Mesendoderm (in vitro differentiated cells): ENCODE measurements around the gene CEP68.

Experiments used
- DNase-seq: peaks from one replicate; pipeline ENCODE4 v3.0.0; 2013
- H2AK5ac ChIP-seq: 2 replicates; pipeline ENCODE4 v1.6.1; 2013; ENCODE audit warnings: low read length, inconsistent platforms
- H2BK120ac ChIP-seq: 2 replicates; pipeline ENCODE4 v1.6.1; 2013; ENCODE audit warnings: low read depth, mild to moderate bottlenecking, low read length, moderate library complexity, mixed read lengths
- H2BK15ac ChIP-seq: replicated peaks from 2 replicates; pipeline ENCODE4 v1.6.1; 2013; ENCODE audit warnings: low read depth, mild to moderate bottlenecking, moderate library complexity
- H2BK5ac ChIP-seq: 2 replicates; pipeline ENCODE4 v1.6.1; 2013; ENCODE audit warnings: low read length, inconsistent platforms
- H3K18ac ChIP-seq: 2 replicates; pipeline ENCODE4 v1.6.1; 2013; ENCODE audit warnings: mild to moderate bottlenecking, low read length, mixed read lengths
- H3K23ac ChIP-seq: one replicate; pipeline ENCODE4 v1.6.1; 2013; ENCODE audit warnings: low read length
- H3K27ac ChIP-seq: 2 replicates; pipeline ENCODE4 v1.5.1; 2013; ENCODE audit warnings: low read depth, mild to moderate bottlenecking, inconsistent platforms, low read length, moderate library complexity
- H3K27me3 ChIP-seq: 2 replicates; pipeline ENCODE4 v1.6.1; 2013; ENCODE audit warnings: low read length, control low read depth, mild to moderate bottlenecking, inconsistent platforms; ENCODE audit not compliant: insufficient read depth, poor library complexity
- H3K36me3 ChIP-seq: 2 replicates; pipeline ENCODE4 v1.6.1; 2013; ENCODE audit warnings: low read length, inconsistent platforms; ENCODE audit not compliant: control insufficient read depth, insufficient read depth
- H3K4ac ChIP-seq: one replicate; pipeline ENCODE4 v1.6.1; 2013; ENCODE audit warnings: low read depth, mild to moderate bottlenecking, low read length, moderate library complexity
- H3K4me1 ChIP-seq: 2 replicates; pipeline ENCODE4 v1.6.1; 2013; ENCODE audit warnings: low read depth, low read length, inconsistent platforms; ENCODE audit not compliant: control insufficient read depth
- H3K4me2 ChIP-seq: 2 replicates; pipeline ENCODE4 v1.6.1; 2013; ENCODE audit warnings: low read length
- H3K4me3 ChIP-seq: 2 replicates; pipeline ENCODE4 v1.5.1; 2013; ENCODE audit warnings: mild to moderate bottlenecking, low read length
- H3K56ac ChIP-seq: one replicate; pipeline ENCODE4 v1.6.1; 2013; ENCODE audit warnings: low read length
- H3K79me1 ChIP-seq: 2 replicates; pipeline ENCODE4 v1.6.1; 2013; ENCODE audit warnings: low read length, inconsistent platforms
- H3K79me2 ChIP-seq: 2 replicates; pipeline ENCODE4 v1.6.1; 2013; ENCODE audit warnings: mild to moderate bottlenecking, low read length; ENCODE audit not compliant: control insufficient read depth, insufficient read depth
- H3K9ac ChIP-seq: 2 replicates; pipeline ENCODE4 v1.6.1; 2013; ENCODE audit warnings: low read length, inconsistent platforms
- H4K5ac ChIP-seq: one replicate; pipeline ENCODE4 v1.6.1; 2013; ENCODE audit warnings: low read length
- H4K8ac ChIP-seq: one replicate; pipeline ENCODE4 v1.6.1; 2013; ENCODE audit warnings: low read depth, mild to moderate bottlenecking, control low read depth, low read length, moderate library complexity
- WGBS: extraction: QIAGEN DNeasy Blood & Tissue Kit; methylation state at CpG from one replicate; pipeline ENCODE4 v1.1.7; 2013; ENCODE audit warnings: low lambda C conversion rate, missing lambda C conversion rate; ENCODE audit not compliant: insufficient coverage; ENCODE audit errors: extremely low coverage; 5-methylcytosine and 5-hydroxymethylcytosine counted together

Gene CEP68

DNA sequence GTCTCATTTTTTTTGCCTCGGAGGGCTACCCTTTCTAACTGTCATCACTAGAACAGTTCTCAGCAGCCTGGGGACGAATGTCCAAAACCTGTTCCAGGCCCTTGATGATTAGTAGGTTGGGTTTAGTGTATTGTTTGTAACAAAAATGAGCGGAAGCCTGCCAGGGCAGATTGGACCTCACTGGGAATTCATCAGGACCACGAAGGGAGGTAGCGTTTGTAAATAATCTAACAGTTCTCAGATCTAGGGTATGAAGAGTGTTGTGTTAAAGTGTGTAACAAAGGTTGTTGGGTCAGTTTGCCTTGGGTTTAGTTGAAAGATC lies 799 bp downstream of the CEP68 start:
- H3K4ac ChIP-seq, result no peak overlapping the region
- H4K5ac ChIP-seq, result no peak overlapping the region
- H3K9ac ChIP-seq, result peak overlapping the region; percentile 80
- H3K23ac ChIP-seq, result no peak overlapping the region
- H3K56ac ChIP-seq, result peak overlapping the region; percentile 89
- H2AK5ac ChIP-seq, result no peak overlapping the region
- peaks cover 9% of the 10 kb centered on the region for H3K79me2 ChIP-seq
- no peak overlapping the region for H3K27ac ChIP-seq
- H3K27me3 ChIP-seq, result no peaks in the 10 kb centered on the region
- H4K8ac ChIP-seq, result no peak overlapping the region
- H3K4me2 ChIP-seq, result peak overlapping the region; percentile 17
- H3K4me1 ChIP-seq, result peaks cover 4% of the 10 kb centered on the region
- H3K18ac ChIP-seq, result peak overlapping the region; percentile 12
- peaks cover 9% of the 10 kb centered on the region for H3K79me1 ChIP-seq
- no peak overlapping the region for H2BK120ac ChIP-seq
- H3K36me3 ChIP-seq, result no peaks in the 10 kb centered on the region
- WGBS, result no CpG with 5 or more reads among the region's 5 CpGs
- DNase-seq, result no peak
- no peak overlapping the region for H2BK15ac ChIP-seq
- peak overlapping the region; percentile 63 for H3K4me3 ChIP-seq
- H2BK5ac ChIP-seq, result no peak overlapping the region

DNA sequence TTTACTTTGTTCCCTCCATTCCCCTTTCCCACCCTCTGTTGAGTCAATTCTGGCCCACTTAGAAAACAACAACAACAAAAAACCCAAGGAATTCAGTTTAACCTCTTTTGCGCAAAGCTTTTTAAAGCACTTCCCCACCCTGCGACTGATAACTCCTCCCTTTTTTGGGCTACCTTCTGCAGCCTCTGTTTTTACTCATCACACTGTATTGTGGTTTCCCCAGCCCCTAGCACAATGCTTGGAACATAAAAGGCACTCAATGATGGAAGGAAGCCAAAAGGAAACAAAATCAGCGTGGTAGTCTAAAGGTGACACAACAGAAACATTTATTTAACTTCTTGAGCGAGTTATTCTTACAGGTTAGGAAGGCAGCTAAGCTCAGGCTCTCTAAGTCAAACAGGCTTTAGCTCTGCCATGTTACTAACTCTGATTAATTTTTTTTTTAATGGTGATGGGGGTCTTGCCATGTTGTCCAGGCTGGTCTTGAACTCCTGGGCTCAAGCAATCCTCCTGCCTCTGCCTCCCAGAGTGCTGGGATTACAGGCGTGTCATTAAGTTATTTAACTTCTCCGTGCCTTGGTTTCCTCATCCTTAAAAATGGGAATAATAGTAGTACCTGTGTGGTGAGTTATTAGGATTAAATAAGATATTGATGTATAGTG lies 1.3 kb downstream of the CEP68 start:
- Histone ChIP-seq H2BK120ac (no peak overlapping the region), H3K4me3 (peak overlapping the region; percentile 63), H3K18ac (no peak overlapping the region), H3K4me1 (peaks cover 4% of the 10 kb centered on the region), H3K27ac (no peak overlapping the region), H2AK5ac (no peak overlapping the region), H3K79me1 (peaks cover 9% of the 10 kb centered on the region), H3K56ac (peak overlapping the region; percentile 89), H4K8ac (no peak overlapping the region), H3K79me2 (peaks cover 9% of the 10 kb centered on the region), H3K4me2 (peak overlapping the region; percentile 17), H2BK5ac (no peak overlapping the region), H3K36me3 (no peaks in the 10 kb centered on the region), H2BK15ac (no peak overlapping the region), H3K27me3 (no peaks in the 10 kb centered on the region), H3K4ac (no peak overlapping the region), H4K5ac (peak overlapping the region; percentile 21), H3K23ac (no peak overlapping the region), H3K9ac (peak overlapping the region; percentile 80)
- no peak for DNase-seq
- WGBS, result no CpG with 5 or more reads among the region's 6 CpGs

DNA sequence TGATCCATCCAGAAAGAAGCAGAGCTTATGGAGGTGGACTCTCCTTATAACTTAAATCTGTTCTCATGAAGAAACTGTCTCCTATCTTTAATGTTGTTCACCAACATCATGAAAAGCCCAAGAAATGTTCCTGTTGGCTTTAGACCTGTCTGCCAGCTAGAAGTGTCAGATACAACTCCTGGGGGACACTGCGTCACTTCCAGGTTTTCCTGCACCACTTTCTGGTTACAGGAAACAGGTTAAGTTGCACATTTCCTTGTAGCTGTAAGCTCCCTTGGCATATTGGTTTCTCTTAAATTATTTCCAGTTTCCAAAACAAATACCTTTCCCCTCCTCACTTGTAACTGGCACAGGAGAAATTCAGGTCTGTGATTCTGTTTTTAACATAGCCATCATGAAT lies 2.9 kb downstream of the CEP68 start:
- H3K56ac ChIP-seq, result no peak overlapping the region
- no CpG with 5 or more reads among the region's 1 CpG for WGBS
- no peaks in the 10 kb centered on the region for H3K36me3 ChIP-seq
- no peak overlapping the region for H2BK120ac ChIP-seq
- H4K5ac ChIP-seq, result no peak overlapping the region
- H3K9ac ChIP-seq, result no peak overlapping the region
- H2BK15ac ChIP-seq, result no peak overlapping the region
- peaks cover 4% of the 10 kb centered on the region for H3K4me1 ChIP-seq
- H2AK5ac ChIP-seq, result no peak overlapping the region
- H3K79me2 ChIP-seq, result peaks cover 13% of the 10 kb centered on the region
- no peak overlapping the region for H4K8ac ChIP-seq
- no peaks in the 10 kb centered on the region for H3K27me3 ChIP-seq
- H3K27ac ChIP-seq, result no peak overlapping the region
- no peak for DNase-seq
- H3K4ac ChIP-seq, result no peak overlapping the region
- H3K4me2 ChIP-seq, result no peak overlapping the region
- H2BK5ac ChIP-seq, result no peak overlapping the region
- H3K23ac ChIP-seq, result no peak overlapping the region
- H3K79me1 ChIP-seq, result peaks cover 13% of the 10 kb centered on the region
- H3K4me3 ChIP-seq, result no peak overlapping the region
- no peak overlapping the region for H3K18ac ChIP-seq

- no peak overlapping the region for H3K4ac ChIP-seq
- no peaks in the 10 kb centered on the region for H3K36me3 ChIP-seq
- no peak overlapping the region for H3K4me3 ChIP-seq
- H3K27me3 ChIP-seq, result no peaks in the 10 kb centered on the region
- no peak for DNase-seq
- no peak overlapping the region for H3K23ac ChIP-seq
- H2BK120ac ChIP-seq, result no peak overlapping the region
- no peak overlapping the region for H2AK5ac ChIP-seq
- H3K9ac ChIP-seq, result no peak overlapping the region
- H4K5ac ChIP-seq, result no peak overlapping the region
- H3K79me1 ChIP-seq, result peaks cover 15% of the 10 kb centered on the region
- H3K4me2 ChIP-seq, result no peak overlapping the region
- no peak overlapping the region for H2BK5ac ChIP-seq
- H3K79me2 ChIP-seq, result peaks cover 17% of the 10 kb centered on the region
- no CpG with 5 or more reads among the region's 7 CpGs for WGBS
- no peak overlapping the region for H3K56ac ChIP-seq
- no peak overlapping the region for H3K27ac ChIP-seq
- H3K18ac ChIP-seq, result no peak overlapping the region
- H3K4me1 ChIP-seq, result peaks cover 4% of the 10 kb centered on the region
- no peak overlapping the region for H2BK15ac ChIP-seq
- H4K8ac ChIP-seq, result no peak overlapping the region
Observed at GRCh38 chr2:65061146-65061909, 5.1 kb downstream of the CEP68 start.

- Histone ChIP-seq H3K18ac (no peak overlapping the region), H2BK15ac (no peak overlapping the region), H3K27ac (no peak overlapping the region), H3K56ac (no peak overlapping the region), H3K4ac (no peak overlapping the region), H2AK5ac (no peak overlapping the region), H3K4me1 (peaks cover 4% of the 10 kb centered on the region), H3K27me3 (no peaks in the 10 kb centered on the region), H3K4me3 (no peak overlapping the region), H3K9ac (no peak overlapping the region), H3K79me1 (peaks cover 15% of the 10 kb centered on the region), H2BK120ac (no peak overlapping the region), H3K79me2 (peaks cover 17% of the 10 kb centered on the region), H4K5ac (no peak overlapping the region), H4K8ac (no peak overlapping the region), H2BK5ac (no peak overlapping the region), H3K4me2 (no peak overlapping the region), H3K23ac (no peak overlapping the region), H3K36me3 (no peaks in the 10 kb centered on the region)
- DNase-seq, result no peak
- no CpG with 5 or more reads among the region's 8 CpGs for WGBS
Observed at GRCh38 chr2:65061910-65062339, 5.7 kb downstream of the CEP68 start.
